ENCODE data around the gene VEGFB. TPM values are rescaled to one million over a fixed set of nuclear protein-coding genes. Genes with fewer than 3 reads are reported as not detected.
A peak's percentile ranks its signal among the peaks of the same experiment; 100 is the strongest.

VEGFB gene
- total RNA-seq, 1 donor from 2014 or later: 14.7 TPM

DNA sequence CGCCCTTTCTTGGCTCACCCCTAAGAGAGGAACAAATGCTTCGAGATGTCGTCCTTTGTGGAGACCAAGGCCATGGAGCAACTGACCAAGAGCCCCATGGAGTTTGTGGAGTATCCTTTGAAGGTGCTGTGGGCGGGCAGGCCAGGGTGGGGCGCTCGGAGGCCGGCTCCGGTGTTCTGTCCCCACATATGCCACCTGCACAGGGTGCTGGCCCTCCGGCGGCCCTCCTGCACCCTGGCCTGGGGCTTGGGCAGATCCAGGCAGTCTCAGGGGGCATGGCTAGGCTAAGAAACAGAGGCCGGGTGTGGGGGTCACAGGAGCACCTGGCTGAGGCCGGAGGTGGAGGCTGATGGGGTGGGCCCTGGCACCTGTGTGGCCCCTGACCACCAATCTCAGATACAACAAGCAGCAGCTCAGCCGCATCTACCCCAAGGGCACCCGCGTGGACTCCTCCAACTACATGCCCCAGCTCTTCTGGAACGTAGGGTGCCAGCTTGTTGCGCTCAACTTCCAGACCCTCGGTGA is 27.2 kb downstream of the VEGFB start:
- no peak for DNase-seq (ENCODE audit: low read depth)

DNA sequence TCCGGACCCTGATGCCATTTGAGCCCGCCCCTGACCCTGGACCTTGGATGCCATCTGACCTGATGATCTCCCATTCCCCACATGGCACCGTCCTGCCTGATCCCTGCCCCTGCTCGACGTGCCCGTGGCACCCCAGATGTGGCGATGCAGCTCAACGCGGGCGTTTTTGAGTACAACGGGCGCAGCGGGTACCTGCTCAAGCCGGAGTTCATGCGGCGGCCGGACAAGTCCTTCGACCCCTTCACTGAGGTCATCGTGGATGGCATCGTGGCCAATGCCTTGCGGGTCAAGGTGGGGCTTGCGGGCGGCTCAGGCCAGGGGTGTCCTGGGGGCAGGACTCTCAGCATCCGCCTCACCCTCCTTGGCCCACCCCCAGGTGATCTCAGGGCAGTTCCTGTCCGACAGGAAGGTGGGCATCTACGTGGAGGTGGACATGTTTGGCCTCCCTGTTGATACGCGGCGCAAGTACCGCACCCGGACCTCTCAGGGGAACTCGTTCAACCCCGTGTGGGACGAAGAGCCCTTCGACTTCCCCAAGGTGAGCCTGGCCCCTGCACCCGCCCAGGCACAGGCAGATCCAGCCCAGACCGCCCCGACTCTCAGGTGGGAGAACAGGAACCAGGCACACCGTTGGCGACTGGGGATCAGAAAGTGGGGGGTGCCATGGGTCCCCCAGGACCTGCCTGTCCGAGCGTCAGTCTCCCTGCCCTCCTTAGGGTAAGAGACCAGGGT is 28.1 kb downstream of the VEGFB start:
- DNase-seq (ENCODE audit: low read depth): no peak

DNA sequence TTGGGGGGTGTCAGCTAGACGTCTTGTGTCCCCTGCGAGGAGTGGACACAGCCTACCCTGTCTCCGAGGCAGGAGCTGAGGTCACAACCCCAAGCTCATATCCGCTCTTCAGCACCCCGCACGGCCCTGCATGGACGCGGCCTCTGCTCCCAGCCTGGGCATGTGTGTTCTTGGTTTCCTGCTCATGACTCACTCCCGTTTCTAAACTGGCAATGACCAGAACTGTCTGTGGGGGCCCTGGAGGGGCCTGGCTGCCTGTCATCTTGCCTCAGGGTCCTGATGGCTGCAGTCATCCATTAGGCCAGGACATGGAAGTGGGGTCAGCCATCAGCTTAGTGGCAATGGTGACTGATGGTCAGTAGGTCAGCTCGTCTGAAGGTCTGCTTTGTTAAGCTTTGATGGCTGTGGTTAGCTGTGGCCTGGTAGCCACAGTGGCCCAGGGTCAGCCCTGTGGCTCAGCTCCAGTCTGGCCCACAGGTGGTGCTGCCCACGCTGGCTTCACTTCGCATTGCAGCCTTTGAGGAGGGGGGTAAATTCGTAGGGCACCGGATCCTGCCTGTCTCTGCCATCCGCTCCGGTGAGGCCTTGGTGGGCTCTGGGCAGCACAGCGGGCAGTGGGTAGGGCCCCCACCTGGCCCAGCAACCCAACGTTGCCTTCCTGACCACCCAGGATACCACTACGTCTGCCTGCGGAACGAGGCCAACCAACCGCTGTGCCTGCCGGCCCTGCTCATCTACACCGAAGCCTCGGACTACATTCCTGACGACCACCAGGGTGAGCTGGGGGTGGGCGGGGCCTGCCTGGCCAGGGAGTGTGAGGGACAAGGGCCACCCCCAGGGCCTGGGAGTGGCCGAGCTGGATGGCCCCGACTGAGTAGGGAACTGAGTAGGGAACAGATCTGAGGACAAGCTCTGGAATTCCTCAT is 28.9 kb downstream of the VEGFB start:
- peak; percentile 13 for DNase-seq (ENCODE audit: low read depth)

DNA sequence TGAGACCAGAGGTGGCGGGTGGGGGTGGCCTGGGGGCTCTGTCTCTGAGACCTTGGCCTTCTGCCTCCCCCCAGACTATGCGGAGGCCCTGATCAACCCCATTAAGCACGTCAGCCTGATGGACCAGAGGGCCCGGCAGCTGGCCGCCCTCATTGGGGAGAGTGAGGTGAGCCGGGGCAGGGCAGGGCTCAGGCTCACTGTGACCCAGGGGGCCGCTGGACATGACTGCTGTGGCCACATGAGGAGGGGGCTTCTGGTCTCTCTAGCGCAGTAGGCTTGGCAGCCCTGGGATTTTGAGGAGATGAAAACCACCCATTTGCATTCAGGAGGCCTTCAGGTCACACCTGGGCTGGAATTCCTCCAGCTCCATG is 29.5 kb downstream of the VEGFB start:
- DNase-seq (ENCODE audit: low read depth): no peak

DNA sequence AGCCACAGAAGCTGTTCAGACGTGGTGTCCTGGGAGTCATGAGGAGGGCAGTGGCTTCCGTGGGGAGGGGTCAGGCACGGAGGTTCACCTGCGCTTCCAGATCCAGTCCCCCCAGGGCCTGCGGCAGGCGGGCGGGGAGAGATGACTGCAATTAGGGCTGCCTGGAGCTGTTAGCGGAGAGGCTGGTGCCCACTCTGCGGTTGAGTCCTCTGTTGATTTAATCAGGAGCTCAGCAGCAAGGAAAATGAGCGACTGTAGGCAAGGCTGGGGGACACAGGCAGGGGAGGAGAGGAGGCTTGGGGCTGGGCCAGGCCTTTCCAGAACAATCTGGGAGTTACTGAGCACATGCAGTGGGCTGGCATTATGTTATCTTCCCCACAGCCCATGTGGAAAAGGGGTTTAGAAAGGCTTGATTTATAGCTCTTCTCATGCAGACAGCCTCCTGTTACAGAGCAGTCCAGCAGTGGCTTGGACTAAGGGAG is 30.0 kb downstream of the VEGFB start:
- DNase-seq (ENCODE audit: low read depth): no peak

DNA sequence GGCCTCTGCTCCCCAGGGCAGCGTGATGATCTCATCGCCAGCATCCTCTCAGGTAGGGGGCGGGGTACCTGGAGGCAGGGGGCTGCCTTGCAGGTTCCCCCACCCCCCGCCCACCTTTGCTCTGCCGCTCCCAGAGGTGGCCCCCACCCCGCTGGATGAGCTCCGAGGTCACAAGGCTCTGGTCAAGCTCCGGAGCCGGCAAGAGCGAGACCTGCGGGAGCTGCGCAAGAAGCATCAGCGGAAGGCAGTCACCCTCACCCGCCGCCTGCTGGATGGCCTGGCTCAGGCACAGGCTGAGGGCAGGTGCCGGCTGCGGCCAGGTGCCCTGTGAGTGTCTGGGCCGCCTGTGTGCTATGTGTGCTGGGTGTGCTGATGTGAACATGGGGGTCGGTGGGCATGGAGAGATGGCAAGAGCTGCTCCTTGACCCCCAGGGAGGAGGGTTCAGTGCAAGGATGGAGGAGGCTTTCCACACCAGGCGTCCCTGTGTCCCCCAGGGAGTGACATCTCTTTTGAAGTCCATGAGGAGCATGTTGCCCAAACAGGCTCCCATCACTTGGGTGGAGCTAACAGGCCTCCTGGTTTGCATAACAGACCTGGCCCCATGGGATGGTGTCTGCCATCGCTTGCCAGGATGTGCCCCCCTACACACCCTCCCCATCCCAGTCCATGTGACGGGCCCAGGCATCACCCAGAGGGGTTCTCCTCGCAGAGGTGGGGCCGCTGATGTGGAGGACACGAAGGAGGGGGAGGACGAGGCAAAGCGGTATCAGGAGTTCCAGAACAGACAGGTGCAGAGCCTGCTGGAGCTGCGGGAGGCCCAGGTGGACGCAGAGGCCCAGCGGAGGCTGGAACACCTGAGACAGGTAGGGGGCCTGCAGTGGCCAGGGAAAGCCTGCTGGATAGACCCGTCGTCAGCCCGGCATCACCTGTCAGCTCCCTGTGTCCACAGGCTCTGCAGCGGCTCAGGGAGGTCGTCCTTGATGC is 31.1 kb downstream of the VEGFB start:
- DNase-seq (ENCODE audit: low read depth): no peak

DNA sequence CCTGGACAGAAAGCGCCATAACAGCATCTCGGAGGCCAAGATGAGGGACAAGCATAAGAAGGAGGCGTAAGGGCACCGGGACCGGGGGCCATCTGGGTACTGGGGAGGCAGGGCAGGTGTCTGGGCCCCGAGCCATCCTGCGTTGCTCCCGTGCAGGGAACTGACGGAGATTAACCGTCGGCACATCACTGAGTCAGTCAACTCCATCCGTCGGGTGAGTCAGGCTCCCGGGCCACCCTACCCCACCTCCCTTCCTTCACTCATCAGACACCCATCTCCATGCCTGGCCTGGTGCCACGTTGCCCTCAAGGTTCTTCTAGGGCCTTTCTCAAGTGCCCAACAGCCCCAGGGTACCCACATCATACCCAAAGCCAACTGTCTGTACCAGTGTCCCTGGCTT is 32.0 kb downstream of the VEGFB start:
- no peak for DNase-seq (ENCODE audit: low read depth)

DNA sequence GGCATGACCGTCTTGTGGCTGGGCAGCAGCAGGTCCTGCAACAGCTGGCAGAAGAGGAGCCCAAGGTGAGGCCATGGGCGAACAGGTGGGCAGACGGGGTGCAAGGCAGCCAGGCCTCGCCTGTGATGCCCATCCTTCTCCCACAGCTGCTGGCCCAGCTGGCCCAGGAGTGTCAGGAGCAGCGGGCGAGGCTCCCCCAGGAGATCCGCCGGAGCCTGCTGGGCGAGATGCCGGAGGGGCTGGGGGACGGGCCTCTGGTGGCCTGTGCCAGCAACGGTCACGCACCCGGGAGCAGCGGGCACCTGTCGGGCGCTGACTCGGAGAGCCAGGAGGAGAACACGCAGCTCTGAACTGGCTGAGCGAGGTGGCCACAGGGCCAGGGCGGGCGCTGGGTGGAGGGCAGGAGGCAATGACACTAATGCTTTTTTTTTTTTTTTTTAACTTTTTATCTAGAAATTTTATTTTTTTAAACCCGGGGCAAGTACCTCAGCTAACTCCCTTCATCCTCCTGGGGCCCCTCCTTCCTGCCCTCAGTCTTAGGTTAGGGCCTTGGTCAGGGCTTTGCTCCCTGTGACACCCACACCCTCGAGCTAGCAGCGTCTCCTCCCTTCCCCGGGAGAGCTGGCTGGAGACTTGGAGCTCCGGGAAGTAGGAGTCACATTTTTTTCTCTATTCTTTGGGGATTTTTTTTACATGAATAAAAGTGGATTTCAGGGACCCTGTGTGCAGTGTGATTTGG is 33.0 kb downstream of the VEGFB start:
- DNase-seq (ENCODE audit: low read depth): no peak

DNA sequence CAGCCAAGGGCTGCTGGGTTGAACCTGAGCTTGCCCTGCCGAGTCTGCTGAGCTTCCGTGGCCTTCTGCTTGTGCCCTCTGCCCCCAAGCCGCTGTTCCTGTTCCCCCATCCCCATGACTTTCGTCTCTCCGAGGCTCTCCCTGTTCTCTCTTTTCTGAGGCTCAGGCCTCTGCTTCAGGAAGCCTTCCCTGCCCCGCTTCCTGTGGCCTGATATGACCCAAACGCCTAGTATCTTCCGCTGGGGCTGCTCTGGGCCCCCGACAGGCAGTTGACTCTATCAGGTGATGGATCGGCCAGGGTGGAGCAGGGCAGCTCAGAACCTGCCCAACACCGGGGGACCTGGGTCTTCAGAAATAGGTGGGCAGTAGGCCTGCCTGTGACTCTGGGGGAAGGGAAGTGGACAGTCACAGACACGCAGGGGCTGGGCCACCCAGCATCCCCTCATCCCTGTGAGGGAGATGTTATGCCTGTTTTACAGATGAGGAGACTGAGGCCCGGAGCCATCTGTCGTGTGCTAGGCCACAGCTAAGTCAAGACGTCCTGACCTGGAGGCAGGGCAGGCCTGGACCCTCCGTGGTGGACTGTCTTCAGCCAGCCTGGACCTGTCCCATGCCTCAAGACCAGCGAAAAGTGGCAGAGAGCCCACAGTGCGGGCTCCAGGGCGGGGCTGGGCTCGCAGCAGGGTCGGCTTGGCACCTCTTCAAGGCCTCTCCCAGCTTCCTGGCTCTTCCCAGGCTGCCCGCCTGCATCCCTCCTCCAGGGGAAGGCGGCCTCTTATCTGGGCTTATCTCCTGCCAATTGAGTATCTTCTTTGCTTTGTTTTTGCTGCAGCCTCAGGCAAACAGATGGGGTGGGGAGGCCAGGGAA is 33.9 kb downstream of the VEGFB start:
- no peak for DNase-seq (ENCODE audit: low read depth)

DNA sequence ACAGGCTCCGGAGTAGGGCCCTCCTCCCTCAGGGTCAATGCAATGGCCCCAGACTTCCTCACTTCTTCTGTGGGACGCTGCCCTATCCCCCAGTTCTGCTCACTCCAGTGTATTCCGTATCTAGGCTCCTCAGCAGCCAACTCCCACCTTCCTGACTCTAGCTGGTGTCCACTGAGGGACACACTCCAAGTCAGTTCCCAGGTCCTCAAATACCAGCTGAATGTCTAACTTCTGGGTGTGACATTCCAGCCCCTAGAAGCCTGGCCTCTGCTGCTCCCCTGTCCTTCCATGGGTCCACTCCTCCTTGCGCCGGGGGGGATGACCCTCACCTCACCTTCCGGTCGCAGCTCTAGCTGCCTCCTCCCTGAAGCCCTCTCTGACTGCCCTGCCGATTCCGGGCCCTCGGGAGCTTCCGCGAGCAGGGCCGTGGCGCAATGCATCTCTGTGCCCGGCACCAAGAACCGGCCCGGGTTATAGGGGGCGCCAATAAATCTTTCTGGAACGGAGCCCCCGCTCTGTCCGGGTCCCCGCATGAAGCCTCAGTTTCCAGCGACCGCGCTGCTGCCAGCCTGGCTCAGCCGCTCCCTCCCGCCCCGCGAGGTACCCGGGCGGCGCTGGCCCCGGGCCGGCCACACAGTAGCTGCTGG is 34.6 kb downstream of the VEGFB start:
- peak; percentile 16 for DNase-seq (ENCODE audit: low read depth)

DNA sequence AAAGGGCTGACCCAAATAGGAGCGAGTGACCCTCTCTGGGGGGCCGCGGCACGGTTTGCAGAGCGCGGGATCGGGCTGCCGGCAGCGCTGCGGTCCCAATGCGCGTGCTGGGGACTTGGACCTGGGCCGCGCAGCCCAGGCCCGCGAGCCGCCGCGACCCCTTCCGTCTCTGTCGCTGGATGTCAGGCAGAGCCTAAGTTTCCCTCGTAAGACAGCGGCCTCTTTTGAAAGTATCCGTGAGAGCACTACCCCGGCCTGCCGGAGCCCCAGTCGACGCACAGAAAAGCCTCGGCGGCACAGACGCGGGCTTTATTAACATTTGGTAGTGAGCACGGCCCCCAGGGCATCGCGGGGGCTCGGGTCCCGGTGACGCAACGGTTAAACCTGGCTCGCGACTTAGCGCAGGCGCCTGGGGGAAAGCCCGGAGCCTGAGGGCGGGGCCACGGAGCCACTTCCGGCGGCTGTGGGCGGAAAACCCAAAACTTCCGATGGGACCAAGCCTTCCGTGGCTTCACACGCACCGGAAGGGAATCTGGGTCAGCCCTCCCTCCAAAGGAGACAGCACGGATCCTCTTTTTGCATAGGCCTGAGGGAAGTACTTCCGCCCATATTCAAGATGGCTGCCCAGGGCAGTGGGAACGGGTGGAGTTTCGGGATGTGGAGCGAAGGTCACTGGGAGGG is 35.3 kb downstream of the VEGFB start:
- DNase-seq (ENCODE audit: low read depth): peak; percentile 99

DNA sequence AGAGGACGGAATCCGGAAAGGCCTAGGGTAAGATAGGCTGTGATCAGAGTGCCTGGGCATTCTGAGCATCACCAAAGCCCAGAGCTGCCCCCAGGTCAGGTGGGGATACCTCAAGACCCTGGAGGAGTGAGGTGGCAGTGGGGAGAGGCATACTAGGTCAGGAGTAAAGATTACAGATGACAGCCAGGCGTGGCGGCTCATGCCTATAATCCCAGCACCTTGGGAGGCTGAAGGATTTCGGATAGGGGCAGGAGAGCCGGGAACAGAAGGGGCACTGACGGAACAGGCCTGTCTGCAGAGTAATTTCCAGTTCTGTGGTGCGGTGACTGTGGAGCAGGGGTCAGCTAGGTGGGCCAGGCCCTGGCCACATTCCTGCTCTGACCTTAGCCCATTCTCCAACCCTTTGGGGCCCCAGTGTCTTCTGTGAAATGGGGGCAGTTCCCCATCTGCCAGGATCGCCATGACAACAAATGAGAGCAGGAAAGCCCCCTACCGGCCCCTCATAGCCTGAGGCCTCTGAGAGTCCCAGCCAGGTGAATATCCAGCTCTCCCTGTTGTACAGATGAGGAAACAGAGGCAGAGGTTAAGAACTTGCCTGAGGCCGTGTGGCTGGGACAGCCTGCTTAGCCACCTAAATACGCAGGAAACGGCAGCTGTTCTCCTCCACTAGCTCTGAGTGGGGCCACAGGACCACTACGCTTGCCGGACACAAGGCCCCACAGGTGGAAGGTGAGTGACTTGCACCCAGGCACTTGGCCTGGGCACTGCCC is 40.8 kb downstream of the VEGFB start:
- DNase-seq (ENCODE audit: low read depth): no peak

DNA sequence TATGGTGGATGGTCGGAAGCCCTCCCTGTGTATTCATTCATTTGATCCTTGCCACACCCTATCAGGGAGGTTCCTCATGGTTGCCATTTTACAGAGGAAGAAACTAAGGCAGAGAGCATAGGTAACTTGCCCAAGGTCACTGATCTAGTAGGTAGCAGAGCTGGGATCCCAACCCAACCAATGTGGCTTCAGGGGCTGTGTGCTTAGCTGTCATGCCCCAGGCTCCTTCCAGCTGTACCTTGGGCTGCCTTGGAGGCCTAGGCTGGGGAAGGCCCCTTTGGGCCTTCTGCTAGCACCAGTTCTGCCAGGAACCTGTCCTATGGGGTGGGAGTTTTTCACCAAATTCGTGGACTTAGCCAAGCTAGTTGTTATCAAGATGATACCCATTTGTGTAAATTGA is 41.5 kb downstream of the VEGFB start:
- DNase-seq (ENCODE audit: low read depth): no peak

DNA sequence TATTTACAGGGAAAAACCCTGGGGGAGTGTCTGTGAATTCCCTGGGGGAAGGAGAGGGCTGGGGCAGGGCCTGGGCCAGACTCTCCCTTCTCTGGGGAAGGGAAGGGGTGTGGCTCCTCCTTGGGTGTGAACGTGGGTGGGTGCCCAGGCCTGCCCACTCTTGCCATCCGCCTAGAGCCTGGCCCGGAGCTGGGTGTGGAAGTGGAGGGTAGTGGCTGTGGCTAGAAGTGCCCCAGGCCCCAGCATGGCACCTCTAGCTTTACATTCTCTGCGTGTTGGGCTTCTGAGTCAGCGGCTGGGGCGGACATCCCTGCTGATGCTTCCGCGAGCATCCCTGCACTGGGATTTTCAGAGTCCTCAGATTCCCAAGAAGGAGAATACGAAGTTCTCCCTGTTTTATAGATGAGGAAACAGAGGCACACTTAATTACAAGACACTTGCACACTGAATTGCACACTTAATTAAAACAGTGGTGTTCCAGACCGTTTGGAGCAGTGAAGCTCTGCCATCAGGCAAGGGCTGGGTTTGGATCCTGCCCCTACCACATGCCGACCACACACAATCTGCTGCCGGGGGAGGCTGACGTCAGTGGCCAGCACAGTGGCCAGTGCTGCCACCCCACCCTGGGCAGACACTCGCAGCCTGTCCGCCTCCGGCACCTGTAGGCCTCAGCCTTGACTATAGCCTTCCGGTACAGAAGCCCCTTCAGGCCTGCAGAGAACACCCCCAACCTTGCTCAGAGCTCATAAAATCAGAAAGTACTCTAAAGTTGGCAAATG is 42.5 kb downstream of the VEGFB start:
- DNase-seq (ENCODE audit: low read depth): no peak

DNA sequence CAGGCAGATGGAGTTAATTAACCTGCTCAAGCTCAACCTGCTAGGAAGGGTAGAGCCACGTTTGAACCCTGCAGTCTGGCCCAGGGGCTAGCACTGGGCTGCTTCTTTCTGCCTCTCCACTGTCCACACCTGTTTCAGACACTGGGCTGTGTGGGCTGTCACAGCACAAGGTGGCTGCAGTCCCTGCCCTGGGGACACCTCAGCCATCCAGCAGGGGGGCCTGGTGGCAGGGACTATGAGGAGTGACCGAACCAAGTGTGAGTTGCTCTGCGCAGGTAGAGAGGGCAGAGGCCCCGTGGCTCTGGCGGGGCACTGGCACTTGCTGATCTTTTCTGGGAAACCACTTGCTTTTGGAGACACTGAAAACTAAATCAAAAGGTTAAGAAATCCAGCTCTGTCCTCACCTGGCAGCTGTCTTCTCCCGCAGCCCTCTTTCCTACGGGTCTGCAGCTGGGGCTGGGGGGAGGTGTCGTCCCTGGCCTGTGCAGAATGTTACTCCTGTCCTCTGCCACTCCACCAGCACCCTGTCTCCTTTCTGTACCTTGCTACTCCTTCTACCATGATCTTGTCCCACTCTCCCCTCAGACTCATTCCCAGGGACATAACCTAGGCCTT is 44.3 kb downstream of the VEGFB start:
- DNase-seq (ENCODE audit: low read depth): no peak

DNA sequence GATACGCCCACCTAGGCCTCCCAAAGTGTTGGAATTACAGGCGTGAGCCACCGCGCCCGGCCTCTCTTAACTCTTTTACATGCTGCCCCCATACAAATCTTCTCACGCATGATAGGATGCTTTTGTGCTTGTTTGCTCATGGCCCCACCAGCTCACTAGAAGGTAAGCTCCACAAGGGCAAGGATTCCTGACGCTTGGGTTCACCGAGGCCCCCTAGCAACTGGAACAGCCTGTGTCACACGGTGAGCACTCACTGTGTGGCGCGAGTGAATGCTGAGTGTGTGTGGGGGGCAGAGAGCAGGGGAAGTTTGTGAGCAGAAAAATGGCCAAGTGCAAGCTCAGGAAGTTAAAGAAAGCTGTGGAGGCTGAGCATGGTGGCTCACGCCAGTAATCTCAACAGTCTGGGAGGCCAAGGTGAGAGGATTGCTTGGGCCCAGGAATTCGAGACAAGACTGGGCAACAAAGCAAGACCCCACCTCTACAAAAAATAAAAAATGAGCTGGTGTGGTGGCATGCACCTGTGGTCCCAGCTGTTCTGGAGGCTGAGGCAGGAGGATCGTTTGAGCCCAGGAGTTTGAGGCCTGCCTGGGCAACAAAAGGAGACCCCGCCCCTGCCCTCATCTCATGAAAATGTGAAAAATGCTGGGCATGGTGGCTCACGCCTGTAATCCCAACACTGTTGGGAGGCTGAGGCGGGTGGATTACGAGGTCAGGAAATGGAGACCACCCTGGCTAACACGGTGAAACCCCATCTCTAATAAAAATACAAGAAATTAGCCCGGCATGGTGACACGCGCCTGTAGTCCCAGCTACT is 47.8 kb downstream of the VEGFB start:
- DNase-seq (ENCODE audit: low read depth): no peak
